ENCODE data around the gene MAP6.
A peak's percentile ranks its signal among the peaks of the same experiment; 100 is the strongest.

MAP6 gene

GRCh38 chr11:75583718-75584658 is 84.8 kb downstream of the MAP6 start:
- H3K4me3 ChIP-seq (ENCODE audit: low read depth in 1 of 2, low read length in 1 of 2) = peak overlapping the region in 1 of 2 experiments; percentile 54
- no peaks in the 10 kb centered on the region for H3K9me3 ChIP-seq
- H3K4me1 ChIP-seq (ENCODE audit: control insufficient read depth in 1 of 2, insufficient read depth in 1 of 2, low read depth in 1 of 2, low read length in 1 of 2) = peaks cover 4 to 14% of the 10 kb centered on the region in 2 experiments
- no peaks in the 10 kb centered on the region for H3K36me3 ChIP-seq
- H3K27ac ChIP-seq = no peak overlapping the region
- TF ChIP-seq CTCF (IDR thresholded peaks at IDR 0.05) = no peak
- peaks cover 65% of the 10 kb centered on the region for H3K27me3 ChIP-seq

DNA sequence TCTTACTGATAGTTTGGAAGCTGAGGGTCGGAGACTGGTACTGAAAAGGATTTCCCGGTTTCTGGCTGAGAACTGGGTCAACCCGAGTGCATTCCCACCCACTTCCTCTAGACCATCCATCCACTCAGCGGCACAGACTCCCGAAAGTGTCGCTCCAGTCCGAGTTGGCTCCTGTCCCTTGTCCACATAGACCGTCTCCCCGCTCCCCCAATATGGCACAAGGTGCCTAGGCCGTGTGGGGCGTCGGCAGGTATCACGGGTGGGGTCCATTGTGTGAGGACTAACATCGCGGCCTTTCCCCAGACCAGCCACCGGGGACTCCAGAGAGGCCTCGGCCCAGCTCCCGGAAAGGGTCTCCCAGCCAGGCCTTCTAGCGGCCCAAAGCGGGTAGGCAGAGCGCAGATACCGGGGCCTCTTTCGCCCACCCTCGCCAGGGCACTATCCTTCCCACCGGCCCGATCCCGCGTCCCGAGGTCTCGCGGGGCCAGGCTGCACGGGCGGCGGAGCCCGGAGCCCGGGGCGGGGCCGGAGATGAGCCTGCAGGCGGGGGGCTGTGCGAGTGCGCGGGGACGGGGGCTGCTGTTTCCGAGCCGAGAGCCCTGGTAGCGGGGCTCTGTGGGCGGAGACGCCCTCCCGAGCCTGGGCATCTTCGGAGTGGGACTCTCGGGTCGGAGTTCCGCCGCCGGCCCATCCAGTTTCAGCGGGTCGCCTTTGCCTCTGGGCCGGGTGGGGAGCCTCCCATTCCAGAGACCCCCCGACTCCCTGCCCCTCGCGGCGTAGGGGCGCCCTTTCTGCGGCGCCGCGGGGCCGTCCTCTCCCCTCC is 85.7 kb downstream of the MAP6 start:
- Histone ChIP-seq H3K36me3 (no peaks in the 10 kb centered on the region), H3K4me1 (ENCODE audit: control insufficient read depth in 1 of 2, insufficient read depth in 1 of 2, low read depth in 1 of 2, low read length in 1 of 2) (peaks cover 4 to 14% of the 10 kb centered on the region in 2 experiments), H3K4me3 (ENCODE audit: low read depth in 1 of 2, low read length in 1 of 2) (peak overlapping the region in 1 of 2 experiments; percentile 54), H3K27me3 (peaks cover 71% of the 10 kb centered on the region), H3K9me3 (no peaks in the 10 kb centered on the region), H3K27ac (no peak overlapping the region)
- no peak for TF ChIP-seq CTCF (IDR thresholded peaks at IDR 0.05)

- no peak for TF ChIP-seq CTCF (IDR thresholded peaks at IDR 0.05)
- Histone ChIP-seq H3K4me1 (ENCODE audit: control insufficient read depth in 1 of 2, insufficient read depth in 1 of 2, low read depth in 1 of 2, low read length in 1 of 2) (peaks cover 4 to 14% of the 10 kb centered on the region in 2 experiments), H3K9me3 (no peaks in the 10 kb centered on the region), H3K27ac (no peak overlapping the region), H3K36me3 (no peaks in the 10 kb centered on the region), H3K27me3 (peaks cover 71% of the 10 kb centered on the region), H3K4me3 (ENCODE audit: low read depth in 1 of 2, low read length in 1 of 2) (no peak overlapping the region)
These were observed 86.3 kb downstream of the MAP6 start for GRCh38 chr11:75582506-75582894.

- TF ChIP-seq CTCF (IDR thresholded peaks at IDR 0.05) = no peak
- H3K27ac ChIP-seq = no peak overlapping the region
- no peaks in the 10 kb centered on the region for H3K36me3 ChIP-seq
- no peaks in the 10 kb centered on the region for H3K9me3 ChIP-seq
- H3K4me1 ChIP-seq (ENCODE audit: control insufficient read depth in 1 of 2, insufficient read depth in 1 of 2, low read depth in 1 of 2, low read length in 1 of 2) = peaks cover 4 to 14% of the 10 kb centered on the region in 2 experiments
- H3K27me3 ChIP-seq = peaks cover 68% of the 10 kb centered on the region
- H3K4me3 ChIP-seq (ENCODE audit: low read depth in 1 of 2, low read length in 1 of 2) = no peak overlapping the region
These were observed 89.0 kb downstream of the MAP6 start for GRCh38 chr11:75579841-75580240.

DNA sequence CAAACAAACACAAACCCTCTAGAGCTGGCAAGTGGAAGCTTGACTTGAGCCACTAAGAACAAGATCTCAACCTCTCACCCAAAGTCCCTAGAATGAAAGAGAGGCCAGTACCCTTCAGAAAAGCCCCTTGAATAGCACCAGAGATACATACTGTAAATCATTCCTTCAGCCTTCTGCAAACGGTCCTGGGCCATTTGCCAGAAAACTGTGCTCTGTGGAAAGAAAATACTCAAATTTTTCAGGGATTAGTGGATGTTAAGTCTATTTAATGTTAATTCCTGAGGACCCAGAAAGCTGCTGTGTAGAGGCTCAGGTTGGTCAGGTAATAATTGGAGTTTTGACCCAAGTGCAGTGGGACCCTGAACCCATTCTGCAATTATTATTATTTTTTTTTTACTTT is 89.9 kb downstream of the MAP6 start:
- Histone ChIP-seq H3K9me3 (no peaks in the 10 kb centered on the region), H3K36me3 (no peaks in the 10 kb centered on the region), H3K4me3 (ENCODE audit: low read depth in 1 of 2, low read length in 1 of 2) (no peak overlapping the region), H3K27ac (no peak overlapping the region), H3K27me3 (peaks cover 60% of the 10 kb centered on the region), H3K4me1 (ENCODE audit: control insufficient read depth in 1 of 2, insufficient read depth in 1 of 2, low read depth in 1 of 2, low read length in 1 of 2) (peaks cover 4 to 14% of the 10 kb centered on the region in 2 experiments)
- TF ChIP-seq CTCF (IDR thresholded peaks at IDR 0.05) = no peak
